GM23338 (cell line): ENCODE data around the gene SRSF2. TPM values are rescaled to one million over a fixed set of nuclear protein-coding genes. Genes with fewer than 3 reads are reported as not detected.

ENCODE experiments used
- ATAC-seq: fragments of 200-7000 bp; cut with Tn5 transposase; 3 replicates; pipeline ENCODE4 v1.9.1; 2020
- DNase-seq: peaks from one replicate; pipeline ENCODE4 v3.0.0-alpha.2; 2015; ENCODE audit warnings: low spot score
- H2AFZ ChIP-seq: fragments of 200-600 bp; sonication (generic); 2 replicates; pipeline ENCODE4 v1.8.0; 2016; ENCODE audit warnings: antibody characterized with exemption, mild to moderate bottlenecking, moderate library complexity
- H3F3A ChIP-seq: fragments of 200-600 bp; sonication (generic); replicated peaks from 2 replicates; pipeline ENCODE4 v1.8.0; 2017; ENCODE audit warnings: antibody characterized with exemption, mixed run types, low read depth
- H3K27ac ChIP-seq: fragments of 200-600 bp; sonication (generic); 2 replicates; pipeline ENCODE4 v1.6.1; 2016; ENCODE audit warnings: low read depth
- H3K27me3 ChIP-seq: fragments of 200-600 bp; sonication (generic); 2 replicates; pipeline ENCODE4 v1.8.0; 2016; ENCODE audit warnings: mild to moderate bottlenecking, mixed run types, moderate library complexity; ENCODE audit not compliant: insufficient read depth
- H3K36me3 ChIP-seq: fragments of 200-600 bp; sonication (generic); 2 replicates; pipeline ENCODE4 v1.8.0; 2016; ENCODE audit warnings: mild to moderate bottlenecking; ENCODE audit not compliant: insufficient read depth
- H3K4me1 ChIP-seq: fragments of 200-600 bp; sonication (generic); 2 replicates; pipeline ENCODE4 v1.8.0; 2016; ENCODE audit warnings: mild to moderate bottlenecking, moderate library complexity; ENCODE audit not compliant: insufficient read depth
- H3K4me2 ChIP-seq: fragments of 200-600 bp; sonication (generic); 2 replicates; pipeline ENCODE4 v1.7.1; 2017; ENCODE audit warnings: mixed run types
- H3K4me3 ChIP-seq: fragments of 200-600 bp; sonication (generic); 2 replicates; pipeline ENCODE4 v1.6.1; 2016; ENCODE audit warnings: mixed run types
- H3K79me2 ChIP-seq: fragments of 200-600 bp; sonication (generic); replicated peaks from 2 replicates; pipeline ENCODE4 v1.8.0; 2017; ENCODE audit warnings: mild to moderate bottlenecking; ENCODE audit not compliant: insufficient read depth
- H3K9me2 ChIP-seq: fragments of 200-600 bp; sonication (generic); 2 replicates; pipeline ENCODE4 v1.8.0; 2017; ENCODE audit not compliant: insufficient read depth
- H4K20me1 ChIP-seq: fragments of 200-600 bp; sonication (generic); replicated peaks from 2 replicates; pipeline ENCODE4 v1.8.0; 2017; ENCODE audit warnings: mild to moderate bottlenecking; ENCODE audit not compliant: insufficient read depth
- H3K27ac Mint-ChIP-seq: 2 replicates; pipeline ENCODE4 v1.8.0; 2020; ENCODE audit warnings: inconsistent platforms, mild to moderate bottlenecking, moderate library complexity, mixed read lengths
- H3K27me3 Mint-ChIP-seq: 3 replicates; pipeline ENCODE4 v1.8.0; 2022; ENCODE audit warnings: low read depth, mild to moderate bottlenecking, moderate library complexity, mixed read lengths, inconsistent platforms; ENCODE audit not compliant: insufficient read depth, poor library complexity
- H3K36me3 Mint-ChIP-seq: 3 replicates; pipeline ENCODE4 v1.8.0; 2021; ENCODE audit warnings: low read depth, mild to moderate bottlenecking, inconsistent platforms, moderate library complexity, mixed read lengths
- H3K4me1 Mint-ChIP-seq: 3 replicates; pipeline ENCODE4 v1.8.0; 2020; ENCODE audit warnings: mild to moderate bottlenecking, inconsistent platforms, mixed read lengths
- H3K4me3 Mint-ChIP-seq: 3 replicates; pipeline ENCODE4 v1.8.0; 2021; ENCODE audit warnings: moderate library complexity, mild to moderate bottlenecking, inconsistent platforms, mixed read lengths
- H3K9me3 Mint-ChIP-seq: 3 replicates; pipeline ENCODE4 v1.8.0; 2020; ENCODE audit warnings: moderate library complexity, mild to moderate bottlenecking, inconsistent platforms, mixed read lengths
- CREB1 ChIP-seq: fragments of 250-450 bp; sonication (Bioruptor Pico); IDR thresholded peaks from 2 replicates; pipeline ENCODE4 v1.5.0; 2020; ENCODE audit warnings: low read depth, mild to moderate bottlenecking, moderate library complexity
- CTCF ChIP-seq, 2 experiments: fragments of 200-600 bp in 1 of 2; sonication (generic) in 1 of 2; conservative IDR thresholded peaks; 2 replicates each; pipeline versions ENCODE4 v1.5.1 to v1.6.1; 2016 to 2017; ENCODE audit warnings: antibody characterized with exemption in 2 of 2, low read depth in 2 of 2, mild to moderate bottlenecking in 2 of 2, moderate library complexity in 1 of 2
- ETS1 ChIP-seq: IDR thresholded peaks from 2 replicates; pipeline ENCODE4 v1.6.1; 2016; ENCODE audit warnings: antibody characterized with exemption
- EZH2phosphoT487 ChIP-seq: fragments of 200-600 bp; sonication (generic); IDR thresholded peaks from one replicate; pipeline ENCODE4 v1.8.1; 2018; ENCODE audit warnings: antibody characterized with exemption; ENCODE audit not compliant: unreplicated experiment
- JUNB ChIP-seq: IDR thresholded peaks from one replicate; pipeline ENCODE4 v1.6.1; 2016; ENCODE audit warnings: antibody characterized with exemption; ENCODE audit not compliant: unreplicated experiment
- POLR2AphosphoS5 ChIP-seq: IDR thresholded peaks from 2 replicates; pipeline ENCODE4 v1.6.1; 2016; ENCODE audit warnings: antibody characterized with exemption, low read depth
- STAT1 ChIP-seq: IDR thresholded peaks from one replicate; pipeline ENCODE4 v1.6.1; 2016; ENCODE audit warnings: antibody characterized with exemption; ENCODE audit not compliant: unreplicated experiment
- ZNF114 ChIP-seq: fragments of 250-450 bp; sonication (Bioruptor Pico); IDR thresholded peaks from 2 replicates; pipeline ENCODE4 v1.5.0; 2020; ENCODE audit warnings: mild to moderate bottlenecking, moderate library complexity
- ZNF331 ChIP-seq: fragments of 250-450 bp; sonication (Bioruptor Pico); IDR thresholded peaks from 2 replicates; pipeline ENCODE4 v1.5.0; 2020; ENCODE audit warnings: low read depth, mild to moderate bottlenecking, moderate library complexity
- polyA plus RNA-seq: library from polyadenylated mRNA; unstranded; fragments of >200 nt; fragmentation: Nextera tagmentation; extraction: Ambion mirVana; gene quantifications from 2 replicates; pipeline ENCODE4 v1.2.1, GENCODE V29; 2016
- total RNA-seq: library from RNA; depleted of rRNA; stranded (reverse); fragments of >200 nt; shearing (Covaris generic); gene quantifications from 2 replicates; pipeline ENCODE4 v1.2.3, GENCODE V29; 2014
- TF ChIP-seq, protein P1 (sequence below): fragments of 250-450 bp; sonication (Bioruptor Pico); IDR thresholded peaks from 2 replicates; pipeline ENCODE4 v1.5.0; 2020; ENCODE audit warnings: mild to moderate bottlenecking, moderate library complexity

SRSF2 gene
- total and polyA plus RNA-seq, 2 experiments from 2014 or later, result 317 to 547 TPM

GRCh38 chr17:76758570-76758969, 21.4 kb upstream of the SRSF2 start:
- no peaks in the 10 kb centered on the region for H4K20me1 ChIP-seq
- no peak overlapping the region for H3K27ac ChIP-seq
- H3K79me2 ChIP-seq, result no peaks in the 10 kb centered on the region
- H3K4me3 ChIP-seq, result no peak overlapping the region
- Mint-ChIP-seq H3K4me3 (no peak overlapping the region), H3K9me3 (no peaks in the 10 kb centered on the region), H3K27me3 (no peaks in the 10 kb centered on the region), H3K27ac (no peak overlapping the region), H3K36me3 (peaks cover 35% of the 10 kb centered on the region), H3K4me1 (peaks cover 3% of the 10 kb centered on the region; the same call in 2 of the 3 replicates)
- no peaks in the 10 kb centered on the region for H3K36me3 ChIP-seq
- TF ChIP-seq ETS1 (no peak), ZNF114 (CRISPR knock-in tag) (no peak), CTCF (conservative IDR thresholded peaks at IDR 0.05; ENCODE audit: low read depth in 2 of 2) (no peak), EZH2phosphoT487 (no peak), CREB1 (CRISPR knock-in tag) (no peak), JUNB (no peak), STAT1 (no peak)
- H3F3A ChIP-seq, result no peaks in the 10 kb centered on the region
- DNase-seq, result no peak
- H3K4me1 ChIP-seq, result peaks cover 11% of the 10 kb centered on the region; the same call in 1 of the 2 replicates
- ATAC-seq, result no peak
- H3K9me2 ChIP-seq, result no peaks in the 10 kb centered on the region
- H3K4me2 ChIP-seq, result no peak overlapping the region
- no peak overlapping the region for H2AFZ ChIP-seq
- no peaks in the 10 kb centered on the region for H3K27me3 ChIP-seq

DNA sequence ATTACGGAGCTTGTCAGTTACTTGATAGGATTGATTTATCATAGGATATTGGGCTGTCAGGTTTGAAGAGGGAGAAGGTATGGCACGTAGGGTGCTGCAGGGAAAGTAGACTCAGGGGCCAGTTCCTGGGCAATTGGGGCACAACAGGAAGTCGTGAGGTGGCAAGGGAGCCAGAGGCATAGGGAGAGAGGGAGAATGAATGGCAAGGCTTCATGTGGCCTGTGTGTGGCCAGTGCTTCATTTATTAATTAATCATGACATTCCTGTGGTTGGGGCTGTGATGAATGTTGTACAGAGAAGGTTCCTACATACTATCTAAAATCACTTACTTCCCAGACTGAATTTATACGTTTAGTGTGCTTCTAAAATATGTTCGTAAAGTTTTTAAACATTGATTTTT, 20.1 kb upstream of the SRSF2 start:
- H3K4me3 Mint-ChIP-seq, result no peak overlapping the region
- H3K27me3 Mint-ChIP-seq, result no peaks in the 10 kb centered on the region
- Histone ChIP-seq H3F3A (no peaks in the 10 kb centered on the region), H3K79me2 (no peaks in the 10 kb centered on the region), H4K20me1 (no peaks in the 10 kb centered on the region), H3K36me3 (no peaks in the 10 kb centered on the region), H3K4me3 (no peak overlapping the region), H3K27me3 (no peaks in the 10 kb centered on the region), H3K4me1 (0 out of 2 replicates have a peak, but pooled peaks cover 4% of the 10 kb centered on the region), H3K9me2 (no peaks in the 10 kb centered on the region), H3K4me2 (no peak overlapping the region), H3K27ac (no peak overlapping the region), H2AFZ (no peak overlapping the region)
- DNase-seq, result no peak
- H3K27ac Mint-ChIP-seq, result no peak overlapping the region
- H3K36me3 Mint-ChIP-seq, result peaks cover 35% of the 10 kb centered on the region
- no peaks in the 10 kb centered on the region; the same call in 2 of the 3 replicates for H3K9me3 Mint-ChIP-seq
- no peak for ATAC-seq
- H3K4me1 Mint-ChIP-seq, result no peaks in the 10 kb centered on the region
- TF ChIP-seq, protein P1, sequence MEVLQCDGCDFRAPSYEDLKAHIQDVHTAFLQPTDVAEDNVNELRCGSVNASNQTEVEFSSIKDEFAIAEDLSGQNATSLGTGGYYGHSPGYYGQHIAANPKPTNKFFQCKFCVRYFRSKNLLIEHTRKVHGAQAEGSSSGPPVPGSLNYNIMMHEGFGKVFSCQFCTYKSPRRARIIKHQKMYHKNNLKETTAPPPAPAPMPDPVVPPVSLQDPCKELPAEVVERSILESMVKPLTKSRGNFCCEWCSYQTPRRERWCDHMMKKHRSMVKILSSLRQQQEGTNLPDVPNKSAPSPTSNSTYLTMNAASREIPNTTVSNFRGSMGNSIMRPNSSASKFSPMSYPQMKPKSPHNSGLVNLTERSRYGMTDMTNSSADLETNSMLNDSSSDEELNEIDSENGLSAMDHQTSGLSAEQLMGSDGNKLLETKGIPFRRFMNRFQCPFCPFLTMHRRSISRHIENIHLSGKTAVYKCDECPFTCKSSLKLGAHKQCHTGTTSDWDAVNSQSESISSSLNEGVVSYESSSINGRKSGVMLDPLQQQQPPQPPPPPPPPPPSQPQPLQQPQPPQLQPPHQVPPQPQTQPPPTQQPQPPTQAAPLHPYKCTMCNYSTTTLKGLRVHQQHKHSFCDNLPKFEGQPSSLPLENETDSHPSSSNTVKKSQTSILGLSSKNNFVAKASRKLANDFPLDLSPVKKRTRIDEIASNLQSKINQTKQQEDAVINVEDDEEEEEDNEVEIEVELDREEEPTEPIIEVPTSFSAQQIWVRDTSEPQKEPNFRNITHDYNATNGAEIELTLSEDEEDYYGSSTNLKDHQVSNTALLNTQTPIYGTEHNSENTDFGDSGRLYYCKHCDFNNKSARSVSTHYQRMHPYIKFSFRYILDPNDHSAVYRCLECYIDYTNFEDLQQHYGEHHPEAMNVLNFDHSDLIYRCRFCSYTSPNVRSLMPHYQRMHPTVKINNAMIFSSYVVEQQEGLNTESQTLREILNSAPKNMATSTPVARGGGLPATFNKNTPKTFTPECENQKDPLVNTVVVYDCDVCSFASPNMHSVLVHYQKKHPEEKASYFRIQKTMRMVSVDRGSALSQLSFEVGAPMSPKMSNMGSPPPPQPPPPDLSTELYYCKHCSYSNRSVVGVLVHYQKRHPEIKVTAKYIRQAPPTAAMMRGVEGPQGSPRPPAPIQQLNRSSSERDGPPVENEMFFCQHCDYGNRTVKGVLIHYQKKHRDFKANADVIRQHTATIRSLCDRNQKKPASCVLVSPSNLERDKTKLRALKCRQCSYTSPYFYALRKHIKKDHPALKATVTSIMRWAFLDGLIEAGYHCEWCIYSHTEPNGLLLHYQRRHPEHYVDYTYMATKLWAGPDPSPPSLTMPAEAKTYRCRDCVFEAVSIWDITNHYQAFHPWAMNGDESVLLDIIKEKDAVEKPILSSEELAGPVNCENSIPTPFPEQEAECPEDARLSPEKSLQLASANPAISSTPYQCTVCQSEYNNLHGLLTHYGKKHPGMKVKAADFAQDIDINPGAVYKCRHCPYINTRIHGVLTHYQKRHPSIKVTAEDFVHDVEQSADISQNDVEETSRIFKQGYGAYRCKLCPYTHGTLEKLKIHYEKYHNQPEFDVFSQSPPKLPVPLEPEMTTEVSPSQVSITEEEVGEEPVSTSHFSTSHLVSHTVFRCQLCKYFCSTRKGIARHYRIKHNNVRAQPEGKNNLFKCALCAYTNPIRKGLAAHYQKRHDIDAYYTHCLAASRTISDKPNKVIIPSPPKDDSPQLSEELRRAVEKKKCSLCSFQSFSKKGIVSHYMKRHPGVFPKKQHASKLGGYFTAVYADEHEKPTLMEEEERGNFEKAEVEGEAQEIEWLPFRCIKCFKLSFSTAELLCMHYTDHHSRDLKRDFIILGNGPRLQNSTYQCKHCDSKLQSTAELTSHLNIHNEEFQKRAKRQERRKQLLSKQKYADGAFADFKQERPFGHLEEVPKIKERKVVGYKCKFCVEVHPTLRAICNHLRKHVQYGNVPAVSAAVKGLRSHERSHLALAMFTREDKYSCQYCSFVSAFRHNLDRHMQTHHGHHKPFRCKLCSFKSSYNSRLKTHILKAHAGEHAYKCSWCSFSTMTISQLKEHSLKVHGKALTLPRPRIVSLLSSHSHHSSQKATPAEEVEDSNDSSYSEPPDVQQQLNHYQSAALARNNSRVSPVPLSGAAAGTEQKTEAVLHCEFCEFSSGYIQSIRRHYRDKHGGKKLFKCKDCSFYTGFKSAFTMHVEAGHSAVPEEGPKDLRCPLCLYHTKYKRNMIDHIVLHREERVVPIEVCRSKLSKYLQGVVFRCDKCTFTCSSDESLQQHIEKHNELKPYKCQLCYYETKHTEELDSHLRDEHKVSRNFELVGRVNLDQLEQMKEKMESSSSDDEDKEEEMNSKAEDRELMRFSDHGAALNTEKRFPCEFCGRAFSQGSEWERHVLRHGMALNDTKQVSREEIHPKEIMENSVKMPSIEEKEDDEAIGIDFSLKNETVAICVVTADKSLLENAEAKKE (CRISPR knock-in tag), result no peak
- no peak for TF ChIP-seq ZNF331 (CRISPR knock-in tag)
- no peak for TF ChIP-seq EZH2phosphoT487
- no peak for TF ChIP-seq ZNF114 (CRISPR knock-in tag)
- no peak for TF ChIP-seq ETS1
- TF ChIP-seq POLR2AphosphoS5, result no peak
- no peak for TF ChIP-seq STAT1
